Suprapubic skin (tissue), 3 donors: ENCODE results near the gene FAM107A.

ENCODE experiments used
- POLR2A ChIP-seq, 2 donors: fragments of 450-650 bp; IDR thresholded peaks; one replicate each; pipeline ENCODE4 v1.6.1; 2017; ENCODE audit warnings: antibody characterized with exemption in 2 of 2, mild to moderate bottlenecking in 2 of 2, moderate library complexity in 2 of 2
- TF ChIP-seq, protein P1 (sequence below), 2 donors: fragments of 200-600 bp in 1 of 2; fragments of 450-650 bp in 1 of 2; sonication (generic) in 1 of 2; IDR thresholded peaks; one replicate each; pipeline ENCODE4 v1.5.1; 2016 to 2019; ENCODE audit warnings: antibody characterized with exemption in 2 of 2, mild to moderate bottlenecking in 1 of 2, moderate library complexity in 1 of 2

DNA sequence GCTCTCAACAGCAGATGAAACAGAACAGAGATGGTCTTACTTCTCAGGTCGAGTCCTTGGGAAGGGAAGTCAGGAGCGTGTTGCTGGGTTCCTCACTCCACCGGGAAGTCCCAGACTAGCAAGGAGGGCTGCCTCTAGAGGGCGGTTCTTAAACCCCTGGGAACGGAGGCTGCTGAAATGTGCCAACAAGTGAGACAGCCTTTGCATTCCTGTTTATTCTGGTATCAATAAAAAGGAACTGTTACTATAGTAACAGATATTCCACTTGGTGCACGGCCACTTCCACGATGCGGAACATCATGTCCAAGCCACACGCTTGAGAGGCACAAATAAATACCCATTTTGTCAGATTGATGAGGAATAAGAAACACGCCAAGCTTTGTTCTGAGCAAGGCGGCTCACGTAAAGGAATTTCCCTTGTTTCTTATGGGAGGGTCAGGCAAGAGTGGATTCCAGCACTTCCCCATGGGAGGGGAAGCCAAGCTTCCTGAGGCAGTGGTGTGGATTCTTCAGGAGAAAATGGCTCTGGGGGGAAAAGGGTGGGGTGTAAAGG is at the start of gene FAM107A:
- peak; percentile 33 to 52 for TF ChIP-seq POLR2A (IDR thresholded peaks at IDR 0.05)
- TF ChIP-seq, protein P1, sequence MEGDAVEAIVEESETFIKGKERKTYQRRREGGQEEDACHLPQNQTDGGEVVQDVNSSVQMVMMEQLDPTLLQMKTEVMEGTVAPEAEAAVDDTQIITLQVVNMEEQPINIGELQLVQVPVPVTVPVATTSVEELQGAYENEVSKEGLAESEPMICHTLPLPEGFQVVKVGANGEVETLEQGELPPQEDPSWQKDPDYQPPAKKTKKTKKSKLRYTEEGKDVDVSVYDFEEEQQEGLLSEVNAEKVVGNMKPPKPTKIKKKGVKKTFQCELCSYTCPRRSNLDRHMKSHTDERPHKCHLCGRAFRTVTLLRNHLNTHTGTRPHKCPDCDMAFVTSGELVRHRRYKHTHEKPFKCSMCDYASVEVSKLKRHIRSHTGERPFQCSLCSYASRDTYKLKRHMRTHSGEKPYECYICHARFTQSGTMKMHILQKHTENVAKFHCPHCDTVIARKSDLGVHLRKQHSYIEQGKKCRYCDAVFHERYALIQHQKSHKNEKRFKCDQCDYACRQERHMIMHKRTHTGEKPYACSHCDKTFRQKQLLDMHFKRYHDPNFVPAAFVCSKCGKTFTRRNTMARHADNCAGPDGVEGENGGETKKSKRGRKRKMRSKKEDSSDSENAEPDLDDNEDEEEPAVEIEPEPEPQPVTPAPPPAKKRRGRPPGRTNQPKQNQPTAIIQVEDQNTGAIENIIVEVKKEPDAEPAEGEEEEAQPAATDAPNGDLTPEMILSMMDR (IDR thresholded peaks at IDR 0.05) = no peak
